Left renal cortex interstitium (tissue), 4 donors: Measurements from ENCODE around the gene TNRC6B. TPM values are rescaled to one million over a fixed set of nuclear protein-coding genes. Genes with fewer than 3 reads are reported as not detected.
A peak's percentile ranks its signal among the peaks of the same experiment; 100 is the strongest.
"Not testable (repeated sequence)": the region's sequence is repeated elsewhere in the genome, so short reads cannot be mapped to it uniquely, and the experiment has no call there.

Experiments
- DNase-seq, 4 donors: peaks; one replicate each; pipeline ENCODE4 v3.0.0-alpha.2; 2013; ENCODE audit warnings: low read depth in 4 of 4, low spot score in 2 of 4, missing footprints in 1 of 4
- polyA plus RNA-seq, 4 donors: library from polyadenylated mRNA; unstranded; fragments of 120-200 nt; gene quantifications; one replicate each; pipeline ENCODE4 v1.2.1, GENCODE V29; 2013; ENCODE audit not compliant: insufficient read length in 4 of 4

Gene TNRC6B, protein sequence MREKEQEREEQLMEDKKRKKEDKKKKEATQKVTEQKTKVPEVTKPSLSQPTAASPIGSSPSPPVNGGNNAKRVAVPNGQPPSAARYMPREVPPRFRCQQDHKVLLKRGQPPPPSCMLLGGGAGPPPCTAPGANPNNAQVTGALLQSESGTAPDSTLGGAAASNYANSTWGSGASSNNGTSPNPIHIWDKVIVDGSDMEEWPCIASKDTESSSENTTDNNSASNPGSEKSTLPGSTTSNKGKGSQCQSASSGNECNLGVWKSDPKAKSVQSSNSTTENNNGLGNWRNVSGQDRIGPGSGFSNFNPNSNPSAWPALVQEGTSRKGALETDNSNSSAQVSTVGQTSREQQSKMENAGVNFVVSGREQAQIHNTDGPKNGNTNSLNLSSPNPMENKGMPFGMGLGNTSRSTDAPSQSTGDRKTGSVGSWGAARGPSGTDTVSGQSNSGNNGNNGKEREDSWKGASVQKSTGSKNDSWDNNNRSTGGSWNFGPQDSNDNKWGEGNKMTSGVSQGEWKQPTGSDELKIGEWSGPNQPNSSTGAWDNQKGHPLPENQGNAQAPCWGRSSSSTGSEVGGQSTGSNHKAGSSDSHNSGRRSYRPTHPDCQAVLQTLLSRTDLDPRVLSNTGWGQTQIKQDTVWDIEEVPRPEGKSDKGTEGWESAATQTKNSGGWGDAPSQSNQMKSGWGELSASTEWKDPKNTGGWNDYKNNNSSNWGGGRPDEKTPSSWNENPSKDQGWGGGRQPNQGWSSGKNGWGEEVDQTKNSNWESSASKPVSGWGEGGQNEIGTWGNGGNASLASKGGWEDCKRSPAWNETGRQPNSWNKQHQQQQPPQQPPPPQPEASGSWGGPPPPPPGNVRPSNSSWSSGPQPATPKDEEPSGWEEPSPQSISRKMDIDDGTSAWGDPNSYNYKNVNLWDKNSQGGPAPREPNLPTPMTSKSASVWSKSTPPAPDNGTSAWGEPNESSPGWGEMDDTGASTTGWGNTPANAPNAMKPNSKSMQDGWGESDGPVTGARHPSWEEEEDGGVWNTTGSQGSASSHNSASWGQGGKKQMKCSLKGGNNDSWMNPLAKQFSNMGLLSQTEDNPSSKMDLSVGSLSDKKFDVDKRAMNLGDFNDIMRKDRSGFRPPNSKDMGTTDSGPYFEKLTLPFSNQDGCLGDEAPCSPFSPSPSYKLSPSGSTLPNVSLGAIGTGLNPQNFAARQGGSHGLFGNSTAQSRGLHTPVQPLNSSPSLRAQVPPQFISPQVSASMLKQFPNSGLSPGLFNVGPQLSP (N-terminal part only)
- 10 to 100 TPM; 10.6 to 16.6 (median 13.8) TPM for polyA plus RNA-seq

GRCh38 chr22:40177738-40178416 is at the start of gene TNRC6B:
TNRC6B (plus strand) TSS chr22:40177925; CDS start chr22:40178136, 211 bp downstream.
- peak; percentile 78 to 97 (median 90) for DNase-seq

DNA sequence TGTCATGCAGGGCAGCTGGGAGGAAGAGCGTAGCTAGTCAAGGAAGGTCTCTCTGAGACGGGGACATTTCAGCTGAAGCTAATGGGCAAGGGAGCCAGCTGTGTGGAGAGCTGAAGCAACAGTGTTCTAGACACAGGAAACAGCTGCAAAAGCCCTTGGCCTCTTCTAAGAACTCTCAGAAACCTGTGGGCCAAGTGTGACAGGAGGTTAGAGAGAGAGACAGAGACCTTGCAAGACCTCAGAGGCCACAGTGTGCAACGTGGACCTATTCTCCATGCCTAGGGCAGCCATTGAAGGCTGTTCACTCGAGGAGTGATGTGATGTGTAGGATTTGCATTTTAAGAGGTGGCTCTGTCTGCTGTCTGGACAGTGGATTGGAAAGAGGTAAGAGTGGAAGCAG is 48.7 kb upstream of the TNRC6B start:
- no peak for DNase-seq

GRCh38 chr22:40137132-40137531 is 40.6 kb upstream of the TNRC6B start:
- no peak for DNase-seq

GRCh38 chr22:40138866-40139265 is 38.9 kb upstream of the TNRC6B start:
- no peak for DNase-seq

DNA sequence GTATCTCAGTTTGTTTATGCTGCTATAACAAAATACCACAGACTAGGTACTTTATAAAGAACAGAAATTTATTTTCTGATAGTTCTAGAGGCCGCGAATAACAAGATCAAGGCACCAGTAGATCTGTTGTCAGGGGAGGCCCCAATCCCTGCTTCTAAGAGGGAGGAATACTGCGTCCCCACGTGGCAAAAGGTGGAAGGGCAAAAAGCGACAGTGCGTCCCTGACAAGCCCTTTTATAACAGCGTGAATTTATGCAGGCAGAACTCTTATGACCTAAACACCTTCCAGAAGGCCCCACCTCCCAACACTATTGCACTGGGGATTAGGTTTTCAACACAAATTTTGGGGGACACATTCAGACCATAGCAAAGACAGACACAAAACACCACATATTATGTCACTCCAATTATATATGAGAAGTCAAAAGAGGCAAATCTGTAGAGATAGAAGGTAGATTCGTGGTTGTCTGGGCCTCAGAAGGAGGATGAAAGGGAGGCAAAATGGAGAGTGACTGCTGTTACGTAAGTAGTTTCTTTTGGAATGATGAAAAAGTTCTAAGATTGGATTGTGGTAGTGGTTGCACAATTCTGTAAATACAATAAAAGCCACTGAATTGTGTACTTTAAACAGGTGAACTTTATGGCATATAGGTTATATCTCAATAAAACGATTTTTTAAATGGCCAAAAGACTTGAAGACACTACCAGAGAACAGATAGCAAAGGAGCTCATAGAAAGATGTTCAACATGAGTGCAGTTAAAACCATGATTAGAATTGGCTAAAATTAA is 30.1 kb upstream of the TNRC6B start:
- DNase-seq, result no peak

DNA sequence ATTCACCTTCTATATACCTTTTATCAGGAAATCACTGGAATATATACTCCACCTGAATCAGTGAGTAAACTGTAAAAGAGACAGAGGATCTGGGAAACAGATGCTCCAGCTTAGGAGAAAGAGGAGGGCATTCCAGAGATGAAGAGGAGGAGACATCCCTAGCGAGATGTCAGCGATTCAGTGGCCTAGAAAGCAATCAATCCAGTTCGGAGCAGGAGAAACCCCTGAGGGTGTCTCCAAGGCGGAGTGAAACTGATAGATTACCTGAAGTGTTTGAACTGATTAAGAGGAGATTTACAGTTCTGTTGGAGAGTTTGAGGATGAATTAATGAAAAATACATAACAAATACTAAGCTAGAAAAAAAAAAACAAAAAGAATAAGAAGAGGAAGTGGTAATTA is 24.5 kb upstream of the TNRC6B start:
- no peak for DNase-seq

DNA sequence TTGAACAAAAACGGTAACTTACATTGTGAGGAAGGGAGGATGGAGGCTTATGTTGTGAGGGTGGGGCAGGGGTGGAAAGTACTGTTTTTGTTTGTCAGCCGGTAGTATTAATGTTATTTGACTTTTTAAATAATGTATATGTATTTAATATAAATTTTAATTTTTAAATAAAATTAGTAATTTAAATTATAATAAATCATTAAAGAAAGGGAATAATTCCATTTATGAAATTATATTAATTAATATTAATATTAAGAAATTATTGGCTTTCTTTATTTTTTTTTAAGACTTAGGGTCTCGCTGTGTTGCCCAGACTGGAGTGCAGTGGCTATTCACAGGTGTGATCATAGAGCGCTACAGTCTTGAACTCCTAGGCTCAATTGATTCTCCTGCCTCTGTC is 24.0 kb upstream of the TNRC6B start:
- DNase-seq, result no peak

DNA sequence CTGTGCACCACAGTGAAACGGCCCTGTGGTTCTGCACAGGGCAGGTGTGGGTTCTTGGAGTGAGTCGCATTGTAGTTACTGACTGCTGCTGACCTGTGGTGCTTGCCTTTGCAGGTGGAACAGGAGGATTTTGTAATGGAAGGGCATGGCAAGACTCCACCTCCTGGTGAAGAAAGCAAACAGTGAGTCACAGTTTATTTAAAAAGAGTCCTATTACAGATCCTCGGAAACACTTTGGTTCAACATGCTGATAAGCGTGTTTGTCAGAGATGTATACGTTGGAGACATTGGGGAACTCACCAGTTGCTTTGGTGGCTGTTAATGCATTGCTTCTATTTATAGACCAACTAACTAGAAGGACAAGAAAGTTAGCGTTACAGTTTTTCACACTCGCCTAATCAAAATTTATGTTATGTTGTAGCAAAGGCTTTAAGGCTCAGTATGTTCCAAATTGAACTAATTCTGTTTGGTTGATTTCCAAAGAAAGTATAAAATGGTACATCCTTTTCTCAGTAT is 21.7 kb upstream of the TNRC6B start:
- no peak for DNase-seq

GRCh38 chr22:40156682-40157081 is 21.0 kb upstream of the TNRC6B start:
- not testable (repeated sequence) for DNase-seq

- no peak for DNase-seq
Observed at GRCh38 chr22:40157330-40157945, 20.3 kb upstream of the TNRC6B start.

DNA sequence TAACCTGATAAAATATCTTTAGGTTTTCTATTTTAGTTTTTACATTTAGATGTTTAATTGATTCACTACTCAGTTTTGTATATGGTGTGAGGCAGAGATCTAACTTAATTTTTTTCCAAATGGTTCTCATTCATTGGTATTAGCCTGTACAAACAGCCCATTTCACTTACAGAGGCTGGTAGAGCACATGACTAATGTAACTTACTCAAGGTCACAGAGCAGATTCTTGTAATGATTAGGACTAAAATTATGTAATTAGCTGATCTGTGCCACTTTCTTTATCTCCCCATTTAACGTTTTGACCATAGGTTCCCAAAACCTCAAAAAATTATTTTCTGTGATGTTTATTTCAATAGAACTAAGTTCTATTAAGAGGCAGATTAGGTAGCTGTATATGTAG is 16.5 kb upstream of the TNRC6B start:
- no peak for DNase-seq

DNA sequence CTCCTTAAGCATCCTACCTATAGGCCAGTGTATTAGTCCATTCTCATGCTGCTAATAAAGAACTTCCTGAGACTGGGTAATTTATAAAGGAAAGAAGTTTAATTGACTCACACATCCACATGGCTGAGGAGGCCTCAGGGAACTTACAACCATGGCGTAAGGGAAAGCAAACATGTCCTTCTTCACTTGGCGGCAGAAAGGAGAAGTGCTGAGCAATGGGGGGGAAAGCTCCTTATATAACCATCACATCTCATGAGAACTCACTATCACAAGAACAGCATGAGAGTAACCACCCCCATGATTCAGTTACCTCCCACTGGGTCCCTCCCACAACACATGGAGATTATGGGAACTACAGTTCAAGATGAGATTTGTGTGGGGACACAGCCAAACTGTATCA is 12.2 kb upstream of the TNRC6B start:
- DNase-seq, result not testable (repeated sequence)

- DNase-seq, result no peak
Observed at GRCh38 chr22:40175611-40176244, 2.0 kb upstream of the TNRC6B start.

GRCh38 chr22:40176921-40177737 is 596 bp upstream of the TNRC6B start:
- no peak for DNase-seq

- DNase-seq, result peak; percentile 52 to 66 (median 64)
Observed at GRCh38 chr22:40178417-40179409, 988 bp downstream of the TNRC6B start.

- DNase-seq, result no peak
Observed at GRCh38 chr22:40179526-40179925, 1.8 kb downstream of the TNRC6B start.
